ENCODE measurements around the gene STAMBP.

DNA sequence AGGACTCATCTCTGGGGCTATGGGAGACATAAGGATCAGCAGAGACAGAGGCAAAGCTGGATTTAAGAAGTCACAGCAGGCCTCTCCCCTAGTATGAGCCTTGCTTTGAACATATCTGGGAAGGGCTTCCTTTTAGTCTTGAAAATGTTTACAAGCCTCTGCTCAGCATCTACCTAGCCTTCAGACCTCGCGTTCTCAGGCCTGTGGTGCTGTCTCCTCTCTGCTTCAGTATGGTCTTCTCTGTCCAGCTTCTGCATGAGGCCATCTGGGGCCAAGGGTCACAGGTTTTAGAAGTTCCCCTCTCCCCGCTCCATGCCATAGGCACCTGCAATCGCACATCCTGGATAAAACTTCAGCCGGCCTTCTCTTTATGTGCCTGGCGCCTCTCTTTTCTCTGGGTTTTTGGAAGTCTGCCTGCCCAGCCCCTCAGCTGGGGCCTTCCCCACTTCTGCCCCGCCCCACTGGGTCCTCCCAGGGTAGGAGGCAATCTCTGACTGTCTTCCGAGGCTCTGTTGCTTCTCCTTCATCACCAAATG, 71.1 kb downstream of the STAMBP start:
- TF ChIP-seq POLR2A (IDR thresholded peaks at IDR 0.05; ENCODE audit: extremely low read depth, insufficient read length), result no peak
- TF ChIP-seq, protein P1, sequence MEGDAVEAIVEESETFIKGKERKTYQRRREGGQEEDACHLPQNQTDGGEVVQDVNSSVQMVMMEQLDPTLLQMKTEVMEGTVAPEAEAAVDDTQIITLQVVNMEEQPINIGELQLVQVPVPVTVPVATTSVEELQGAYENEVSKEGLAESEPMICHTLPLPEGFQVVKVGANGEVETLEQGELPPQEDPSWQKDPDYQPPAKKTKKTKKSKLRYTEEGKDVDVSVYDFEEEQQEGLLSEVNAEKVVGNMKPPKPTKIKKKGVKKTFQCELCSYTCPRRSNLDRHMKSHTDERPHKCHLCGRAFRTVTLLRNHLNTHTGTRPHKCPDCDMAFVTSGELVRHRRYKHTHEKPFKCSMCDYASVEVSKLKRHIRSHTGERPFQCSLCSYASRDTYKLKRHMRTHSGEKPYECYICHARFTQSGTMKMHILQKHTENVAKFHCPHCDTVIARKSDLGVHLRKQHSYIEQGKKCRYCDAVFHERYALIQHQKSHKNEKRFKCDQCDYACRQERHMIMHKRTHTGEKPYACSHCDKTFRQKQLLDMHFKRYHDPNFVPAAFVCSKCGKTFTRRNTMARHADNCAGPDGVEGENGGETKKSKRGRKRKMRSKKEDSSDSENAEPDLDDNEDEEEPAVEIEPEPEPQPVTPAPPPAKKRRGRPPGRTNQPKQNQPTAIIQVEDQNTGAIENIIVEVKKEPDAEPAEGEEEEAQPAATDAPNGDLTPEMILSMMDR (IDR thresholded peaks at IDR 0.05; ENCODE audit: low read depth, low read length), result no peak

All from NB4 (cell line).